GM13977 (cell line): ENCODE results near the gene HCN1.
"Not testable (repeated sequence)": the region's sequence is repeated elsewhere in the genome, so short reads cannot be mapped to it uniquely, and the experiment has no call there.

Experiments used
- DNase-seq: peaks from one replicate; pipeline ENCODE4 v3.0.0; 2012; ENCODE audit warnings: low spot score
- CTCF ChIP-seq: IDR thresholded peaks from 2 replicates; pipeline ENCODE4 v1.5.1; 2012; ENCODE audit warnings: mild to moderate bottlenecking, control low read depth; ENCODE audit not compliant: insufficient read depth; ENCODE audit errors: extremely low read depth, missing control alignments
- in situ Hi-C: fragments of 300-500 bp; cut with MboI; formaldehyde crosslinking; loops from one replicate; pipeline ENCODE4 v1.12.0; 2022; ENCODE audit warnings: low sequenced_read_pairs, low pct_unique_long_range_greater_than_20kb, mixed read lengths, inconsistent platforms; ENCODE audit not compliant: unreplicated experiment

Gene HCN1

DNA sequence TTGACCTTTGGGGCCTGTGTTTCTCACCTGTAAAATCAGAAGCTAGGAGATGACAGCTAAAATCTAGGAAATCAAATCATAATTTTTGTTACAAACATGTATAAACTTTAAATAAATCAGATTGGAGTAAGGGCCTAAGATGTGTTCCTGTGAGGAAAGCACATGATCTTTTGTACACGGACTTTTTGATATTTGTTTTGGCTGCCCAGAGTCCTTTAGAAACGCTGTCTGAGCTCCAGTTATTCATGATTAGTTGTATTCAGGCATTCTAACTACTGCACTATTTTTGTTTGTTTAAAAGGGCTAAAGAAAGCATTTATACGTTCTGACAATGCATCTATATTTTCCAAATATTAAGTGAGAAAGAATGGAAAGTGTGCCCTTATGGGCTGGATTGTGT lies 94.8 kb downstream of the HCN1 start:
- in situ Hi-C loops, result no loop called here
- no peak for DNase-seq
- no peak for TF ChIP-seq CTCF

DNA sequence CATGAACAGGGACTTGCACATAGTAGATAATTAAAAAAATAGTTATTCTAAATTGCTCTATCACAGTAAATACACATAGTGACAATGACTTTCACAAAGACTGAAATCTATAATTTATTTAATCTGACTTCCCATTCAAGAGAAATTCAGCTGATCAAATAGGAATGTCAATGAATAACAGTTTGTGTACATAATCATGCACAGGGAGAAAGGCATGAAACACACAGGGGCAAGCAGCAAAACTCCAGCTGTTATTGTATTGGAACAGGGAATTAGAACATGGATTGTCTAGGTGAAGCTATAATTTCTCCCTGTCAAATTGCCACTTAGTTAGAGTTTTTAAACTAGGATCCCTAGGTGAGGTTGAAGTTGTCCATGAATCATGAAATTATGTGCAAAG lies 99.9 kb downstream of the HCN1 start:
- no peak for TF ChIP-seq CTCF
- DNase-seq, result no peak
- in situ Hi-C loops, result no loop called here

GRCh38 chr5:45586001-45586400 lies 110.2 kb downstream of the HCN1 start:
- in situ Hi-C loops, DNase-seq: not testable (repeated sequence)

- in situ Hi-C loops, result no loop called here
- TF ChIP-seq CTCF, result no peak
- no peak for DNase-seq
Observed at GRCh38 chr5:45578270-45578669, 117.9 kb downstream of the HCN1 start.

DNA sequence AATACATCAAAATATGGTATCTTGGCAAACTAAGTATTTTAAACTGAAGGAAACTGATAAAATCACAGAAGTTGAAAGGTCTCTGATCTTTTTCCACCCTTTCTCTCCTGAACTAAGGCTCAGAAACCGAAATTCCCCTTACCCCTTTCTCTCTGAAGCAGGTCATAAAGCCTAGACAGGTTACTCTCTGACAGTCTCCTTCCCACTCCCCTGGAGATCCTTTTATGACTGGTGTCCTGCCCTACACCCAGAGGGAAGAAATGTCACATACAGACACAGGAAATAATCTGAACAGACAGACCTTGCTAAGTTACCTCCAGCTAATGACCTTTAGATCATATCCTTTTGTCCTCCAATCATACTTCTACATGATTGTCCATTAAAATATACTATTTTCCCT lies 127.4 kb downstream of the HCN1 start:
- DNase-seq, result no peak
- in situ Hi-C loops, result no loop called here
- TF ChIP-seq CTCF, result no peak

DNA sequence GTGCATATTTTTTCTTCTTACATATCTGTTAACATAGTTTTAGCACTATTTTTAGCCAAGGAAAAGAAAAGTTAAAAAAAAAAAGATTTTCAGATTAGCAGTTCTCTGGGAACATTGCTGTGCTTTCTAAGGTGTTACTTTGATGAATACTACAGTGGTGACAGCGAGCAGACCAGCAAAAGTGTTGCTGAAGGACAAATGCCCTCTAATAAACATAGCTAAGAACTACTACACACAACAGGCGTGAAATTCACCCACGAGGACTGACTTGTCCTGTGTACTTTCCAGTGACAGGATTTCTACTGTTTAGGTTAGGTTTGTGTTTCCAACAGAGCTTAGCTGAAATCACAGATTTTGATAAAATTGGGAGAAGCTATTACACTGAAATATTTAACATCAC lies 153.8 kb downstream of the HCN1 start:
- TF ChIP-seq CTCF, result no peak
- in situ Hi-C loops, result no loop called here
- no peak for DNase-seq

GRCh38 chr5:45533663-45534062 lies 162.5 kb downstream of the HCN1 start:
- no peak for DNase-seq
- TF ChIP-seq CTCF, result no peak
- in situ Hi-C loops, result no loop called here
